NT2/D1 (cell line): Measurements from ENCODE around the gene RBFOX2.

ENCODE experiments used
- SUZ12 ChIP-seq: IDR thresholded peaks from 2 replicates; pipeline ENCODE4 v1.6.1; 2011; ENCODE audit not compliant: insufficient read length, insufficient read depth; ENCODE audit errors: extremely low read depth
- YY1 ChIP-seq: IDR thresholded peaks from 2 replicates; pipeline ENCODE4 v1.6.1; 2011; ENCODE audit not compliant: insufficient read length, insufficient read depth

GRCh38 chr22:35891442-35891841, 137.2 kb downstream of the RBFOX2 start:
- no peak for TF ChIP-seq YY1
- no peak for TF ChIP-seq SUZ12
